WTC11 (cell line): ENCODE data around the gene ADI1. TPM values are rescaled to one million over a fixed set of nuclear protein-coding genes. Genes with fewer than 3 reads are reported as not detected.

Experiments used
- ATAC-seq: fragments of 200-7000 bp; cut with Tn5 transposase; 2 replicates; pipeline ENCODE4 v1.10.0; 2021; ENCODE audit warnings: mild to moderate bottlenecking, moderate library complexity
- CTCF ChIA-PET: fragments of 300-600 bp; sonication (Branson Sonifier 250); formaldehyde crosslinking; loops from one replicate; lab custom pipeline; 2021; ENCODE audit warnings: antibody characterized with exemption; lab: Charles Lee
- POLR2A ChIA-PET: fragments of 350-600 bp; sonication (Branson Sonifier 250); formaldehyde crosslinking; loops from one replicate; lab custom pipeline; 2021; ENCODE audit warnings: antibody characterized with exemption; lab: Charles Lee
- DNase-seq: peaks from one replicate; pipeline ENCODE4 v3.0.0; 2021; ENCODE audit warnings: low spot score
- H3K27ac Mint-ChIP-seq: 2 replicates; pipeline ENCODE4 v1.8.0; 2021; ENCODE audit warnings: mixed read lengths
- H3K27me3 Mint-ChIP-seq: 2 replicates; pipeline ENCODE4 v1.8.0; 2021; ENCODE audit warnings: low read depth, mild to moderate bottlenecking, moderate library complexity, mixed read lengths
- H3K36me3 Mint-ChIP-seq: 2 replicates; pipeline ENCODE4 v1.8.0; 2021; ENCODE audit warnings: mixed read lengths
- H3K4me1 Mint-ChIP-seq: 2 replicates; pipeline ENCODE4 v1.8.0; 2022; ENCODE audit warnings: mixed read lengths
- H3K4me3 Mint-ChIP-seq: 2 replicates; pipeline ENCODE4 v1.8.0; 2021; ENCODE audit warnings: mild to moderate bottlenecking, moderate library complexity, mixed read lengths
- H3K9me3 Mint-ChIP-seq: 2 replicates; pipeline ENCODE4 v1.8.0; 2021; ENCODE audit warnings: mixed read lengths
- ETV6 ChIP-seq: sonication (generic); formaldehyde crosslinking; IDR thresholded peaks from 2 replicates; pipeline ENCODE4 v1.8.1; 2022; ENCODE audit warnings: mild to moderate bottlenecking, missing genetic modification reagents
- KAT7 ChIP-seq: sonication (generic); formaldehyde crosslinking; IDR thresholded peaks from 2 replicates; pipeline ENCODE4 v1.8.1; 2023; ENCODE audit warnings: missing genetic modification reagents, mild to moderate bottlenecking, borderline replicate concordance
- MYBL2 ChIP-seq: sonication (generic); formaldehyde crosslinking; IDR thresholded peaks from 2 replicates; pipeline ENCODE4 v1.8.1; 2023; ENCODE audit warnings: mild to moderate bottlenecking, moderate library complexity, missing genetic modification reagents
- NR1H2 ChIP-seq: sonication (generic); formaldehyde crosslinking; IDR thresholded peaks from 2 replicates; pipeline ENCODE4 v1.9.0; 2021; ENCODE audit warnings: mild to moderate bottlenecking, moderate library complexity, missing genetic modification reagents
- NR2C2 ChIP-seq: sonication (generic); formaldehyde crosslinking; IDR thresholded peaks from 2 replicates; pipeline ENCODE4 v1.8.0; 2022; ENCODE audit warnings: mild to moderate bottlenecking, missing genetic modification reagents
- RORB ChIP-seq: fragments of 250-450 bp; sonication (Bioruptor Pico); IDR thresholded peaks from 2 replicates; pipeline ENCODE4 v1.9.0; 2021; ENCODE audit warnings: mild to moderate bottlenecking
- SMAD4 ChIP-seq: sonication (generic); formaldehyde crosslinking; IDR thresholded peaks from 2 replicates; pipeline ENCODE4 v1.8.0; 2022; ENCODE audit warnings: mild to moderate bottlenecking, missing genetic modification reagents
- ZNF121 ChIP-seq: sonication (generic); formaldehyde crosslinking; IDR thresholded peaks from 2 replicates; pipeline ENCODE4 v1.8.0; 2023; ENCODE audit warnings: missing genetic modification reagents
- ZNF317 ChIP-seq: sonication (generic); formaldehyde crosslinking; IDR thresholded peaks from 2 replicates; pipeline ENCODE4 v1.8.1; 2023; ENCODE audit warnings: low read depth, mild to moderate bottlenecking, moderate library complexity, missing genetic modification reagents, borderline replicate concordance
- ZNF396 ChIP-seq: fragments of 250-450 bp; sonication (Bioruptor Pico); IDR thresholded peaks from 2 replicates; pipeline ENCODE4 v1.8.0; 2021; ENCODE audit warnings: mild to moderate bottlenecking, moderate library complexity, borderline replicate concordance
- ZNF671 ChIP-seq: fragments of 250-450 bp; sonication (Bioruptor Pico); IDR thresholded peaks from 2 replicates; pipeline ENCODE4 v1.8.0; 2021; ENCODE audit warnings: mild to moderate bottlenecking
- total RNA-seq: library from RNA; stranded (reverse); gene quantifications from 3 replicates; pipeline ENCODE4 v1.2.3, GENCODE V29; 2021
- TF ChIP-seq, protein P1 (sequence below): sonication (generic); formaldehyde crosslinking; IDR thresholded peaks from 2 replicates; pipeline ENCODE4 v1.8.1; 2023; ENCODE audit warnings: mild to moderate bottlenecking, missing genetic modification reagents
- TF ChIP-seq, protein P2 (sequence below): sonication (generic); formaldehyde crosslinking; conservative IDR thresholded peaks from 2 replicates; pipeline ENCODE4 v1.8.1; 2022; ENCODE audit warnings: mild to moderate bottlenecking, missing genetic modification reagents
- TF ChIP-seq, protein P3 (sequence below): sonication (generic); formaldehyde crosslinking; IDR thresholded peaks from 2 replicates; pipeline ENCODE4 v1.8.0; 2023; ENCODE audit warnings: mild to moderate bottlenecking, missing genetic modification reagents
- TF ChIP-seq, protein P4 (sequence below): sonication (generic); formaldehyde crosslinking; IDR thresholded peaks from 2 replicates; pipeline ENCODE4 v1.8.0; 2022; ENCODE audit warnings: missing genetic modification reagents
- TF ChIP-seq, protein P5 (sequence below): fragments of 250-450 bp; sonication (Bioruptor Pico); conservative IDR thresholded peaks from 2 replicates; pipeline ENCODE4 v1.9.0; 2021; ENCODE audit warnings: mild to moderate bottlenecking
- TF ChIP-seq, protein P6 (sequence below): sonication (generic); formaldehyde crosslinking; IDR thresholded peaks from 2 replicates; pipeline ENCODE4 v1.8.0; 2022; ENCODE audit warnings: mild to moderate bottlenecking, missing genetic modification reagents
- TF ChIP-seq, protein P7 (sequence below): sonication (generic); formaldehyde crosslinking; IDR thresholded peaks from 2 replicates; pipeline ENCODE4 v1.8.0; 2022; ENCODE audit warnings: mild to moderate bottlenecking, missing genetic modification reagents

The ADI1 gene
- total RNA-seq, 1 experiment from 2014 or later, result 21.4 TPM

DNA sequence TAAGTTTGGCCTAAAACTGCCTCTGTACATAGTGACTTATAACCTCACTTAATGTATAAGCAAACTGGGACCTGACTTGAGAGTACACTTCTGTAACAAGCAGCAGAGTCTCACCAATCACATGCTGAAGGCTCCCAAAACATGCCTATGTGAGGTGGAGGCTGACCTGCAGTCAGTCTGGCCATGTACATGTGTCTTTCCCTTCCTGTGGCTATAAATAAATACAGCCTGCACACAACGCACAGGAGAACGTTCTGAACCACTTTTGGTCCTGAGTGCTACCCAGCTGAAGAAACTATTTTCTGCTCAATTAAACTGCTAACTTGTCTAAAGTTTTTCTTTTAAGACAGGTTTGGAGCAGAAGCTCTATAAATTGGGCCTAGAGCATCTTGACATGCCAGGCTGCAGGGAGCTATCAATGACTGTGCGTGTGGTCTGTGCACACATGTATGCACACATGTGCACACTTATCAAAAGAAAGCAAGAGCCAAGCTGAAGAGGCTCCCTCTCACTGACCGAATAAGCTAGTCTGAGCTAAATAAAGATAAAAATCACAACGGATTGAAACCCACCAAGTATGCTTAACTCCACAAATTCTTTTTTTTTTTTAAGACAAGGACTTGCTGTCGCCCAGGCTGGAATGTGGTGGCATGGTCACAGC, 23.8 kb upstream of the ADI1 start:
- no peaks in the 10 kb centered on the region for H3K9me3 Mint-ChIP-seq
- H3K4me1 Mint-ChIP-seq, result no peaks in the 10 kb centered on the region
- H3K27me3 Mint-ChIP-seq, result no peaks in the 10 kb centered on the region
- DNase-seq, result no peak
- no peak for ATAC-seq
- ChIA-PET POLR2A (no interaction called here), CTCF (interaction anchor here (1.1 kb wide), 1 partner anchor 120 kb away, joined by 3 read pairs; no protein-coding TSS in a partner anchor)
- no peak overlapping the region for H3K27ac Mint-ChIP-seq
- no peak overlapping the region for H3K4me3 Mint-ChIP-seq
- H3K36me3 Mint-ChIP-seq, result peaks cover 72% of the 10 kb centered on the region
- TF ChIP-seq, protein P1, sequence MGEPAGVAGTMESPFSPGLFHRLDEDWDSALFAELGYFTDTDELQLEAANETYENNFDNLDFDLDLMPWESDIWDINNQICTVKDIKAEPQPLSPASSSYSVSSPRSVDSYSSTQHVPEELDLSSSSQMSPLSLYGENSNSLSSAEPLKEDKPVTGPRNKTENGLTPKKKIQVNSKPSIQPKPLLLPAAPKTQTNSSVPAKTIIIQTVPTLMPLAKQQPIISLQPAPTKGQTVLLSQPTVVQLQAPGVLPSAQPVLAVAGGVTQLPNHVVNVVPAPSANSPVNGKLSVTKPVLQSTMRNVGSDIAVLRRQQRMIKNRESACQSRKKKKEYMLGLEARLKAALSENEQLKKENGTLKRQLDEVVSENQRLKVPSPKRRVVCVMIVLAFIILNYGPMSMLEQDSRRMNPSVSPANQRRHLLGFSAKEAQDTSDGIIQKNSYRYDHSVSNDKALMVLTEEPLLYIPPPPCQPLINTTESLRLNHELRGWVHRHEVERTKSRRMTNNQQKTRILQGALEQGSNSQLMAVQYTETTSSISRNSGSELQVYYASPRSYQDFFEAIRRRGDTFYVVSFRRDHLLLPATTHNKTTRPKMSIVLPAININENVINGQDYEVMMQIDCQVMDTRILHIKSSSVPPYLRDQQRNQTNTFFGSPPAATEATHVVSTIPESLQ (CRISPR knock-in tag), result no peak
- TF ChIP-seq ZNF317 (CRISPR knock-in tag) (no peak), MYBL2 (CRISPR knock-in tag) (no peak), SMAD4 (no peak), NR1H2 (CRISPR knock-in tag) (no peak)

DNA sequence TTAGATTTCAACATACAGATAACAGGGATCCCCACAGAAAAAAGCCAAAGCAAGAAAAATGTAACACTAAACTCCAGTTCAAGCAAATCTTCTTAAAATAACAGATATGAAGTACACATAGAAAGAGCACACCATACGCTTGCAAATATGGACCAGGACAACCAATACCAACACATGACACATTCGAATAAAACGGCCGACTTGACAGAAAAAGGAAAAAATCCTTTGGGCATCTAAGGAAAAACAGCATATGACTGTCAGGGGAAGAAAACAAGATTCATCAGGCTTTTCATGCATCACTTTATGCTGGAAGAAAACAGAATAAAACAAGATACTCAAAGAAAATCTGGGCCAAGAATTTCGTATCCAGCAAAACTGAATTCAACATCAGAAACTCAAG, 22.8 kb upstream of the ADI1 start:
- no peak overlapping the region for H3K4me3 Mint-ChIP-seq
- H3K4me1 Mint-ChIP-seq, result no peaks in the 10 kb centered on the region
- H3K9me3 Mint-ChIP-seq, result no peaks in the 10 kb centered on the region
- CTCF ChIA-PET, result no interaction called here
- H3K36me3 Mint-ChIP-seq, result peaks cover 64% of the 10 kb centered on the region
- H3K27ac Mint-ChIP-seq, result no peak overlapping the region
- no peaks in the 10 kb centered on the region for H3K27me3 Mint-ChIP-seq
- no peak for DNase-seq
- no peak for ATAC-seq
- POLR2A ChIA-PET, result no interaction called here
- TF ChIP-seq ZNF396 (CRISPR knock-in tag), result no peak
- TF ChIP-seq, protein P2, sequence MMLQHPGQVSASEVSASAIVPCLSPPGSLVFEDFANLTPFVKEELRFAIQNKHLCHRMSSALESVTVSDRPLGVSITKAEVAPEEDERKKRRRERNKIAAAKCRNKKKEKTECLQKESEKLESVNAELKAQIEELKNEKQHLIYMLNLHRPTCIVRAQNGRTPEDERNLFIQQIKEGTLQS (CRISPR knock-in tag), result no peak
- no peak for TF ChIP-seq ZNF121 (CRISPR knock-in tag)
- TF ChIP-seq, protein P3, sequence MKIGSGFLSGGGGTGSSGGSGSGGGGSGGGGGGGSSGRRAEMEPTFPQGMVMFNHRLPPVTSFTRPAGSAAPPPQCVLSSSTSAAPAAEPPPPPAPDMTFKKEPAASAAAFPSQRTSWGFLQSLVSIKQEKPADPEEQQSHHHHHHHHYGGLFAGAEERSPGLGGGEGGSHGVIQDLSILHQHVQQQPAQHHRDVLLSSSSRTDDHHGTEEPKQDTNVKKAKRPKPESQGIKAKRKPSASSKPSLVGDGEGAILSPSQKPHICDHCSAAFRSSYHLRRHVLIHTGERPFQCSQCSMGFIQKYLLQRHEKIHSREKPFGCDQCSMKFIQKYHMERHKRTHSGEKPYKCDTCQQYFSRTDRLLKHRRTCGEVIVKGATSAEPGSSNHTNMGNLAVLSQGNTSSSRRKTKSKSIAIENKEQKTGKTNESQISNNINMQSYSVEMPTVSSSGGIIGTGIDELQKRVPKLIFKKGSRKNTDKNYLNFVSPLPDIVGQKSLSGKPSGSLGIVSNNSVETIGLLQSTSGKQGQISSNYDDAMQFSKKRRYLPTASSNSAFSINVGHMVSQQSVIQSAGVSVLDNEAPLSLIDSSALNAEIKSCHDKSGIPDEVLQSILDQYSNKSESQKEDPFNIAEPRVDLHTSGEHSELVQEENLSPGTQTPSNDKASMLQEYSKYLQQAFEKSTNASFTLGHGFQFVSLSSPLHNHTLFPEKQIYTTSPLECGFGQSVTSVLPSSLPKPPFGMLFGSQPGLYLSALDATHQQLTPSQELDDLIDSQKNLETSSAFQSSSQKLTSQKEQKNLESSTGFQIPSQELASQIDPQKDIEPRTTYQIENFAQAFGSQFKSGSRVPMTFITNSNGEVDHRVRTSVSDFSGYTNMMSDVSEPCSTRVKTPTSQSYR (CRISPR knock-in tag), result no peak
- TF ChIP-seq, protein P4, sequence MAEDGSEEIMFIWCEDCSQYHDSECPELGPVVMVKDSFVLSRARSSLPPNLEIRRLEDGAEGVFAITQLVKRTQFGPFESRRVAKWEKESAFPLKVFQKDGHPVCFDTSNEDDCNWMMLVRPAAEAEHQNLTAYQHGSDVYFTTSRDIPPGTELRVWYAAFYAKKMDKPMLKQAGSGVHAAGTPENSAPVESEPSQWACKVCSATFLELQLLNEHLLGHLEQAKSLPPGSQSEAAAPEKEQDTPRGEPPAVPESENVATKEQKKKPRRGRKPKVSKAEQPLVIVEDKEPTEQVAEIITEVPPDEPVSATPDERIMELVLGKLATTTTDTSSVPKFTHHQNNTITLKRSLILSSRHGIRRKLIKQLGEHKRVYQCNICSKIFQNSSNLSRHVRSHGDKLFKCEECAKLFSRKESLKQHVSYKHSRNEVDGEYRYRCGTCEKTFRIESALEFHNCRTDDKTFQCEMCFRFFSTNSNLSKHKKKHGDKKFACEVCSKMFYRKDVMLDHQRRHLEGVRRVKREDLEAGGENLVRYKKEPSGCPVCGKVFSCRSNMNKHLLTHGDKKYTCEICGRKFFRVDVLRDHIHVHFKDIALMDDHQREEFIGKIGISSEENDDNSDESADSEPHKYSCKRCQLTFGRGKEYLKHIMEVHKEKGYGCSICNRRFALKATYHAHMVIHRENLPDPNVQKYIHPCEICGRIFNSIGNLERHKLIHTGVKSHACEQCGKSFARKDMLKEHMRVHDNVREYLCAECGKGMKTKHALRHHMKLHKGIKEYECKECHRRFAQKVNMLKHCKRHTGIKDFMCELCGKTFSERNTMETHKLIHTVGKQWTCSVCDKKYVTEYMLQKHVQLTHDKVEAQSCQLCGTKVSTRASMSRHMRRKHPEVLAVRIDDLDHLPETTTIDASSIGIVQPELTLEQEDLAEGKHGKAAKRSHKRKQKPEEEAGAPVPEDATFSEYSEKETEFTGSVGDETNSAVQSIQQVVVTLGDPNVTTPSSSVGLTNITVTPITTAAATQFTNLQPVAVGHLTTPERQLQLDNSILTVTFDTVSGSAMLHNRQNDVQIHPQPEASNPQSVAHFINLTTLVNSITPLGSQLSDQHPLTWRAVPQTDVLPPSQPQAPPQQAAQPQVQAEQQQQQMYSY, result no peak
- TF ChIP-seq NR2C2, result no peak
- TF ChIP-seq, protein P5, sequence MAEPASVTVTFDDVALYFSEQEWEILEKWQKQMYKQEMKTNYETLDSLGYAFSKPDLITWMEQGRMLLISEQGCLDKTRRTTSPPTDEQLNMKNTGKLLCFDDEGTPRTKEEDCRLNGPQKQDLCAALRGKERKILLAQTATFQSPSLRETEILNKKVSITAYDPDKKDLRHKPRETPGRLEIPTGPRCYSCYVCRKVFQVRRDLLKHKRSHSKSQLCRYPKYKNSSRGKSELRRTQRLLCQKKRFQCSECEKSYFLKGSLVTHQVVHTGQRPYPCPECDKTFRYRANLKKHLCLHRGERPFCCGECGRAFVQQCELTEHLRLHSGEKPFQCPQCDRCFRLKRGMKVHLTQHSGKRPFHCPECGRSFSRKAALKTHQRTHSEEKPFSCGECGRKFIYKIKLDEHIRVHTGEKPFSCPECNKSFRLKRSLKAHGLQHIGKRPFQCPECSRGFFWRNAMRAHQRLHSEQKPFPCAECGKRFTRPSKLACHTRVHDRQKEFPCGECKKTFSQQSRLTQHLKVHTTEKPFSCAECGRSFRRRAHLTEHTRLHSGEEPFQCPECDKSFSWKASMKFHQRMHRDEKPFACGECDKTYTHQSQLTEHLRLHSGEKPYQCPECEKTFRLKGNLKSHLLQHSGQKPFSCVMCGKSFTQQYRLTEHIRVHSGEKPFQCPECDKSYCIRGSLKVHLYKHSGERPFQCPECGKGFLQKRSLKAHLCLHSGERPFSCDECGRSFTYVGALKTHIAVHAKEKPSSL (CRISPR knock-in tag), result no peak
- no peak for TF ChIP-seq RORB
- TF ChIP-seq, protein P6, sequence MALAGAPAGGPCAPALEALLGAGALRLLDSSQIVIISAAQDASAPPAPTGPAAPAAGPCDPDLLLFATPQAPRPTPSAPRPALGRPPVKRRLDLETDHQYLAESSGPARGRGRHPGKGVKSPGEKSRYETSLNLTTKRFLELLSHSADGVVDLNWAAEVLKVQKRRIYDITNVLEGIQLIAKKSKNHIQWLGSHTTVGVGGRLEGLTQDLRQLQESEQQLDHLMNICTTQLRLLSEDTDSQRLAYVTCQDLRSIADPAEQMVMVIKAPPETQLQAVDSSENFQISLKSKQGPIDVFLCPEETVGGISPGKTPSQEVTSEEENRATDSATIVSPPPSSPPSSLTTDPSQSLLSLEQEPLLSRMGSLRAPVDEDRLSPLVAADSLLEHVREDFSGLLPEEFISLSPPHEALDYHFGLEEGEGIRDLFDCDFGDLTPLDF (CRISPR knock-in tag), result no peak
- TF ChIP-seq KAT7 (CRISPR knock-in tag), result no peak
- TF ChIP-seq ZNF671 (CRISPR knock-in tag), result no peak
- TF ChIP-seq ETV6 (CRISPR knock-in tag), result no peak
- no peak for TF ChIP-seq ZNF317 (CRISPR knock-in tag)
- TF ChIP-seq, protein P7, sequence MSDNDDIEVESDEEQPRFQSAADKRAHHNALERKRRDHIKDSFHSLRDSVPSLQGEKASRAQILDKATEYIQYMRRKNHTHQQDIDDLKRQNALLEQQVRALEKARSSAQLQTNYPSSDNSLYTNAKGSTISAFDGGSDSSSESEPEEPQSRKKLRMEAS (CRISPR knock-in tag), result no peak
